PC-3 (cell line): ENCODE measurements around the gene OMD. TPM values are rescaled to one million over a fixed set of nuclear protein-coding genes. Genes with fewer than 3 reads are reported as not detected.

Experiments
- ATAC-seq: fragments of 200-7000 bp; cut with Tn5 transposase; 2 replicates; pipeline ENCODE4 v1.9.1; 2020; ENCODE audit warnings: mild to moderate bottlenecking, moderate library complexity
- Bru-seq: library from RNA; stranded (reverse); fragments of 400-500 nt; gene quantifications from one replicate; lab custom pipeline; 2021; lab: Mats Ljungman, UMichigan
- BruChase-seq, 2 experiments: library from RNA; stranded (reverse); fragments of 400-500 nt; gene quantifications; one replicate each; lab custom pipeline; 2021; lab: Mats Ljungman, UMichigan
- BruUV-seq: library from RNA; stranded (reverse); fragments of 400-500 nt; replicated peaks from 2 replicates; lab custom pipeline; 2021; lab: Mats Ljungman, UMichigan
- CTCF ChIA-PET: fragments of 300-600 bp; sonication (Branson Sonifier 250); formaldehyde crosslinking; loops from one replicate; lab custom pipeline; 2022; ENCODE audit warnings: antibody characterized with exemption; lab: Charles Lee
- POLR2A ChIA-PET: fragments of 300-600 bp; sonication (Branson Sonifier 250); formaldehyde crosslinking; loops from one replicate; lab custom pipeline; 2022; ENCODE audit warnings: antibody characterized with exemption; ENCODE audit not compliant: unreplicated experiment; lab: Charles Lee
- DNase-seq: peaks from one replicate; pipeline ENCODE4 v3.0.0-alpha.2; 2015
- H2AFZ ChIP-seq: fragments of 300-600 bp; sonication (generic); 2 replicates; pipeline ENCODE4 v1.6.0; 2016; ENCODE audit warnings: antibody characterized with exemption, low read length
- H3F3A ChIP-seq: fragments of 300-600 bp; sonication (generic); one replicate; pipeline ENCODE4 v1.6.0; 2017; ENCODE audit warnings: antibody characterized with exemption, low read length, control low read depth, mild to moderate bottlenecking; ENCODE audit not compliant: unreplicated experiment
- H3K27ac ChIP-seq: fragments of 300-600 bp; sonication (generic); 2 replicates; pipeline ENCODE4 v1.5.1; 2016; ENCODE audit warnings: mild to moderate bottlenecking, low read length
- H3K27me3 ChIP-seq: fragments of 300-600 bp; sonication (generic); 2 replicates; pipeline ENCODE4 v1.6.1; 2016; ENCODE audit warnings: low read length, mixed read lengths
- H3K36me3 ChIP-seq: fragments of 300-600 bp; sonication (generic); 2 replicates; pipeline ENCODE4 v1.6.1; 2016; ENCODE audit warnings: low read depth, mixed run types, low read length, mixed read lengths
- H3K4me1 ChIP-seq: fragments of 300-600 bp; sonication (generic); 2 replicates; pipeline ENCODE4 v1.5.1; 2016; ENCODE audit warnings: low read length; ENCODE audit not compliant: insufficient read depth
- H3K4me2 ChIP-seq: fragments of 300-600 bp; sonication (generic); 2 replicates; pipeline ENCODE4 v1.6.0; 2016; ENCODE audit warnings: low read length
- H3K4me3 ChIP-seq: fragments of 300-600 bp; sonication (generic); 2 replicates; pipeline ENCODE4 v1.5.1; 2016; ENCODE audit warnings: mild to moderate bottlenecking, low read length, mixed read lengths
- H3K79me2 ChIP-seq: fragments of 300-600 bp; sonication (generic); 2 replicates; pipeline ENCODE4 v1.6.1; 2017; ENCODE audit warnings: low read length, mixed read lengths
- H3K9ac ChIP-seq: fragments of 300-600 bp; sonication (generic); 2 replicates; pipeline ENCODE4 v1.6.0; 2016; ENCODE audit warnings: mild to moderate bottlenecking, low read length
- H3K9me2 ChIP-seq: fragments of 300-600 bp; sonication (generic); replicated peaks from 2 replicates; pipeline ENCODE4 v1.6.1; 2016; ENCODE audit warnings: mixed run types, low read length, mixed read lengths
- H3K9me3 ChIP-seq: fragments of 300-600 bp; sonication (generic); 2 replicates; pipeline ENCODE4 v1.6.1; 2016; ENCODE audit warnings: low read length, mixed read lengths
- H4K20me1 ChIP-seq: fragments of 300-600 bp; sonication (generic); 2 replicates; pipeline ENCODE4 v1.6.1; 2016; ENCODE audit warnings: low read length, mixed read lengths
- CTCF ChIP-seq: fragments of 300-600 bp; sonication (generic); conservative IDR thresholded peaks from 2 replicates; pipeline ENCODE4 v1.5.1; 2017; ENCODE audit warnings: antibody characterized with exemption, low read depth, mild to moderate bottlenecking, low read length
- EZH2 ChIP-seq: fragments of 300-600 bp; sonication (generic); IDR thresholded peaks from one replicate; pipeline ENCODE4 v1.6.1; 2017; ENCODE audit warnings: antibody characterized with exemption, mild to moderate bottlenecking, low read length; ENCODE audit not compliant: unreplicated experiment
- EZH2phosphoT487 ChIP-seq: fragments of 300-600 bp; sonication (generic); IDR thresholded peaks from 2 replicates; pipeline ENCODE4 v1.6.1; 2018; ENCODE audit warnings: mild to moderate bottlenecking, antibody characterized with exemption, low read length, borderline replicate concordance
- intact Hi-C: fragments of 100-400 bp; cut with micrococcal nuclease; formaldehyde crosslinking; loops from 2 replicates; pipeline ENCODE4 v1.9.0; 2023
- long read RNA-seq: library from polyadenylated mRNA; unstranded; transcript quantifications from one replicate; pipeline ENCODE4 v2.0.0, GENCODE V29; 2021; ENCODE audit not compliant: unreplicated experiment
- total RNA-seq: library from RNA; depleted of rRNA; stranded (reverse); fragments of >200 nt; gene quantifications from 2 replicates; pipeline ENCODE4 v1.2.3, GENCODE V29; 2014; rRNA removed

The OMD gene
- total RNA-seq (not detected in 2 replicates), Bru-seq, nascent RNA (not detected), BruChase-seq, experiment 1, labeled RNA remaining after a 6-hour chase (percentile 7 among the genes with signal in this experiment), BruChase-seq, experiment 2, labeled RNA remaining after a 2-hour chase (not detected)
- long read RNA-seq = 0 reads

GRCh38 chr9:92424340-92424739 is at the start of gene OMD:
OMD (minus strand) TSS chr9:92424471; CDS start chr9:92417558, 6,913 bp downstream.
- intact Hi-C loops = no loop called here
- no TSS peak for BruUV-seq
- Histone ChIP-seq H3F3A (no peaks in the 10 kb centered on the region), H3K9ac (no peak within 1 kb of the TSS), H3K36me3 (no peaks in the 10 kb centered on the region), H3K9me2 (no peaks in the 10 kb centered on the region), H3K4me2 (no peak within 1 kb of the TSS), H4K20me1 (no peaks in the 10 kb centered on the region), H3K4me3 (no peak within 1 kb of the TSS), H3K27me3 (no peaks in the 10 kb centered on the region), H3K79me2 (no peaks in the 10 kb centered on the region), H3K27ac (no peak within 1 kb of the TSS), H2AFZ (no peak within 1 kb of the TSS), H3K9me3 (no peaks in the 10 kb centered on the region), H3K4me1 (no peaks in the 10 kb centered on the region)
- ChIA-PET CTCF (no interaction called here), POLR2A (no interaction called here)
- DNase-seq (no peak), ATAC-seq (no peak)
- TF ChIP-seq EZH2 (no peak), CTCF (no peak), EZH2phosphoT487 (no peak)

- no peak for DNase-seq
- ATAC-seq = no peak
- no peaks in the 10 kb centered on the region for H3K27me3 ChIP-seq
- H3K4me1 ChIP-seq = no peaks in the 10 kb centered on the region
- BruUV-seq = no TSS peak
- H4K20me1 ChIP-seq = no peaks in the 10 kb centered on the region
- H2AFZ ChIP-seq = no peak overlapping the region
- CTCF ChIA-PET = no interaction called here
- H3K36me3 ChIP-seq = no peaks in the 10 kb centered on the region
- no peaks in the 10 kb centered on the region for H3K9me2 ChIP-seq
- no peaks in the 10 kb centered on the region for H3K9me3 ChIP-seq
- intact Hi-C loops = no loop called here
- no peak overlapping the region for H3K9ac ChIP-seq
- POLR2A ChIA-PET = no interaction called here
- H3F3A ChIP-seq = no peaks in the 10 kb centered on the region
- H3K4me2 ChIP-seq = no peak overlapping the region
- H3K27ac ChIP-seq = no peak overlapping the region
- no peak for TF ChIP-seq CTCF
- TF ChIP-seq EZH2phosphoT487 = no peak
- no peak for TF ChIP-seq EZH2
- H3K4me3 ChIP-seq = no peak overlapping the region
- no peaks in the 10 kb centered on the region for H3K79me2 ChIP-seq
Measured at GRCh38 chr9:92468206-92468605, 43.9 kb upstream of the OMD start.

- ChIA-PET POLR2A (no interaction called here), CTCF (no interaction called here)
- H2AFZ ChIP-seq = no peak overlapping the region
- H3K9me3 ChIP-seq = no peaks in the 10 kb centered on the region
- no peaks in the 10 kb centered on the region for H3K79me2 ChIP-seq
- no peaks in the 10 kb centered on the region for H4K20me1 ChIP-seq
- H3F3A ChIP-seq = no peaks in the 10 kb centered on the region
- no peaks in the 10 kb centered on the region for H3K36me3 ChIP-seq
- no peak for ATAC-seq
- no peak overlapping the region for H3K9ac ChIP-seq
- H3K4me2 ChIP-seq = no peak overlapping the region
- H3K27me3 ChIP-seq = no peaks in the 10 kb centered on the region
- H3K27ac ChIP-seq = no peak overlapping the region
- no peak for DNase-seq
- no peak overlapping the region for H3K4me3 ChIP-seq
- H3K9me2 ChIP-seq = no peaks in the 10 kb centered on the region
- TF ChIP-seq EZH2phosphoT487 (no peak), CTCF (no peak), EZH2 (no peak)
- H3K4me1 ChIP-seq = no peaks in the 10 kb centered on the region
- BruUV-seq = no TSS peak
- intact Hi-C loops = no loop called here
Measured at GRCh38 chr9:92467511-92467910, 43.2 kb upstream of the OMD start.
